ENCODE measurements around the gene CTSD. TPM values are rescaled to one million over a fixed set of nuclear protein-coding genes. Genes with fewer than 3 reads are reported as not detected.

The CTSD gene
- polyA plus RNA-seq, 4 donors = 218 to 295 (median 242) TPM

GRCh38 chr11:1756791-1757771 is 6.6 kb downstream of the CTSD start:
- DNase-seq (ENCODE audit: low read depth in 4 of 4, low spot score in 2 of 4) = no peak

DNA sequence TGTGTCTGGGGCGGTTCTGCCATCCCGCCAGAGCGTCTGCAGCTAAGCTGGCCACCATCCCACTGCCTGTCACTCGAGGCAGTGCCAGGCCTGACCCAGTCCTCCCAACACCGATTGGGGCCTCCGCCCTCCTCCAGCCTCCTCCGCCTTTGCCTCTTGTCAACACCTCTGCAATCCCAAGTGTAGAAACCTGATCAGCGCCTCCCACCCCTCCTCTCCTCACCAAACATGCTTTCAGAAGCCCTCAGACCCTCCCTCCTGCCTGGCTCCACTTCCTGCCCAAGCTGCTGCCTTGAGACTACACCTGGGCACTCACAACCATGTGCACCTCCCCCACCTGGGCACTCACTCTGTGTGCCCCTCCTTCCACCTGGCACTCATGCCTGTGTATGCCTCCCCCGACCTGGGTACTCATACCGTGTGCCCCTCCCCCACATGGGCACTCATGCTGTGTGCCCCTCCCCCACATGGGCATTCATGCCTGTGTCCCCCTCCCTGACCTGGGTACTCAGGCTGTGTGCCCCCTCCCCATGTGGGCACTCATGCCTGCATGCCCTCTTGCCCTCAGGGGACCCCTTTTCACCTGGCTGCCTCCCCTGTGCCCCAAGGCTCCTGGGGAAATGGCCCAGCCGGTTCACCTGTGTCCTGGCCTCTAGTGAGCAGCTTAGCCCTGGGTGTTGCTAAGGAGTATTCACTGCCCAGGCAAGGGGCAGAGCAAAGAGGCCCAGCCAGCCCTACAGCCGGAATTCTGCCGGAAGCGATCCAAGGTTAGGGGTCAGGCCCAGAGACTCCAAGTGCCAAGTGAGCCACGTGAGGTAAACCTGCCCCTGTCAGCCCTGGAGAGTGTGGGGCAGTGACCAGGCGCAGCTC is 7.8 kb downstream of the CTSD start:
- DNase-seq (ENCODE audit: low read depth in 4 of 4, low spot score in 2 of 4) = no peak

- no peak for DNase-seq (ENCODE audit: low read depth in 4 of 4, low spot score in 2 of 4)
These were observed 8.4 kb downstream of the CTSD start for GRCh38 chr11:1755344-1755691.

DNA sequence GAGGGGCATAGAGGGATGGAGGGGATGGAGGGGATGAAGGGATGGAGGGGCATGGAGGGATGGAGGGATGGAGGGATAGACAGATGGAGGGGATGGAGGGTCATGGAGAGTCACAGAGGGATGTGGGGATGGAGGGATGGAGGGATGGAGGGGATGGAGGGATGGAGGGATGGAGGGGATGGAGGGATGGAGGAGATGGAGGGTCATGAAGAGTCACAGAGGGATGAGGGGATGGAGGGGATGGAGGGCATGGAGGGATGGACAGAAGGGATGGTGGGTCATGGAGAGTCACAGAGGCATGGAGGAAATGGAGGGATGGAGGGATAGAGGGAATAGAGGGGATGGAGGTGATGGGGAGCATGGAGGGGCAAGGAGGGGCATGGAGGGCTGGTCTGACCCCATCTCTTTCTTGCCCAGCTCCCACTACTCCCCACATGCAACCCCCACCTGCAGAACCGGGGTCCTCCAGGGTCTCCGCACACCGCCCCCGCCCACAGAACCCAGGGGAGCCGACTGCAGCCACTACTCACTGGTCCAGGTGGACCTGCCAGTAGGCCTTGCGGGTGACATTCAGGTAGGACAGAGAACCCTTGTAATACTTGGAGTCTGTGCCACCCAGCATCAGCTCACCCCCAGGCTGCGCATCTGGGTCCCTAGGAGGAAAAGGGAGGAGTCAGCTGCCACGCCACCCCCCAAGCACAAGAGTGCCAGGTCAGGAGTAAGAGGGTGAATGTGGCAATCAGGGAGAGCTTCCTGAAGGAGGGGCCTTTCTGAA is 9.2 kb downstream of the CTSD start:
- DNase-seq (ENCODE audit: low read depth in 4 of 4, low spot score in 2 of 4) = no peak

DNA sequence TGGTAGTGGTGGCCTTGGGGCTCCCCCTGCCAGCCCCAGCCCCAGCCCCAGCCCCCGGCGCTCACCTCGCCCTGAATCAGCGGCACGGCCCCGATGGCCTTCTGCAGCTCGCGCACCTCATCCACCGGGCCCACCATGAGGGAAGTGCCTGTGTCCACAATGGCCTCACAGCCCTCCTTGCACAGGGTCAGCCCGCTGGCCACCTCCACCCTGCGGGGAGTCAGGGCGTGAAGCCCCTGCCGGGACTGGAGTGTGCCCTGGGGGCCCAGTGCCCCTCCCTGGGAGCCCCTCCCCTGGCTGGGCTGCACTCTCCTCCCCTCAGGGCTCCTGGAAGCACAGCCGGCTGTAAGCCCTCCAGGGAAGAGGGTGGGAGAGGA is 9.8 kb downstream of the CTSD start:
- no peak for DNase-seq (ENCODE audit: low read depth in 4 of 4, low spot score in 2 of 4)

DNA sequence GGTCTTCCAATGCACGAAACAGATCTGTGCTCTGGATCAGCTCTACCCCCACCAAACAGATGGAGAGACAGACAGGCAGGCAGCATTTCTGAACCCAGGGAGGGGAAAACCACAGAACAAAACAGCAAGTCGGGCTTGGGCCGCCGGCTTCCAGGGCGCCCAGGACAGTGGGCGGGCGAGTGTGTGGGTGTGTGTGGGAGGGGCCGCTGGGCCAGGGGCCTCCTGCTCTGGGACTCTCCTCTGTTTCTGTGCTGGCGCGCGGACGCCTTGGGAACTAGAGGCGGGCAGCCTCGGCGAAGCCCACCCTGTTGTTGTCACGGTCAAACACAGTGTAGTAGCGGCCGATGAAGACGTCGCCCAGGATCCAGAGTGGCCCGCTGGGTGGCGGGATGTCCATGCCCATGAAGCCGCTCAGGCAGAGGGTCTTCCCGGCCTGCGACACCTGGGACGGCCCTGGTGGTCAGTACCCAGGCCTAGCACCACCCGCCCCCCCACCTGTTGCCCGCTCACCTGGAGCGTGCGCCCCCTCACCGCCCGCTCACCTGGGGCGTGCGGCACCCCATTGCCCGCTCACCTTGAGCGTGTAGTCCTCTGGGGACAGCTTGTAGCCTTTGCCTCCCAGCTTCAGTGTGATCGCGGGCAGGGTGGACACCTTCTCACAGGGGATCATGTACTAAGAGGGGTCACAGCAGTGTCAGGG is 10.3 kb downstream of the CTSD start:
- no peak for DNase-seq (ENCODE audit: low read depth in 4 of 4, low spot score in 2 of 4)

DNA sequence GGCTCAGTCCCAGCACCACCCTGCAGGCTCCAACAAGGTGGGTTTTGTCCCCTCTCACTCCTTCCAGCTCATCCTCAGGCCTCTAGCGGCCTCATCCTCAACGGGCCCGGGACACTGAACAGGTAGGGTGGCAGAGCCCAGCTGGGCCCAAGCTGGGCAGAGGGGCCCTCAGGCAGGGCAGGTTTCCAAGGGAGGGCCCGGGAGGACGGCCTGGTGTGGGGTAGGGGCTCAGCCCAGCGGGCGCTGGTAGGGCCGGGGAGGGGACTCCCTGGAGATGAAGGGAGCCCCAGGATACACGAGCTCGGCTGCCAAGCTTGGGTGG is 10.9 kb downstream of the CTSD start:
- DNase-seq (ENCODE audit: low read depth in 4 of 4, low spot score in 2 of 4) = no peak

DNA sequence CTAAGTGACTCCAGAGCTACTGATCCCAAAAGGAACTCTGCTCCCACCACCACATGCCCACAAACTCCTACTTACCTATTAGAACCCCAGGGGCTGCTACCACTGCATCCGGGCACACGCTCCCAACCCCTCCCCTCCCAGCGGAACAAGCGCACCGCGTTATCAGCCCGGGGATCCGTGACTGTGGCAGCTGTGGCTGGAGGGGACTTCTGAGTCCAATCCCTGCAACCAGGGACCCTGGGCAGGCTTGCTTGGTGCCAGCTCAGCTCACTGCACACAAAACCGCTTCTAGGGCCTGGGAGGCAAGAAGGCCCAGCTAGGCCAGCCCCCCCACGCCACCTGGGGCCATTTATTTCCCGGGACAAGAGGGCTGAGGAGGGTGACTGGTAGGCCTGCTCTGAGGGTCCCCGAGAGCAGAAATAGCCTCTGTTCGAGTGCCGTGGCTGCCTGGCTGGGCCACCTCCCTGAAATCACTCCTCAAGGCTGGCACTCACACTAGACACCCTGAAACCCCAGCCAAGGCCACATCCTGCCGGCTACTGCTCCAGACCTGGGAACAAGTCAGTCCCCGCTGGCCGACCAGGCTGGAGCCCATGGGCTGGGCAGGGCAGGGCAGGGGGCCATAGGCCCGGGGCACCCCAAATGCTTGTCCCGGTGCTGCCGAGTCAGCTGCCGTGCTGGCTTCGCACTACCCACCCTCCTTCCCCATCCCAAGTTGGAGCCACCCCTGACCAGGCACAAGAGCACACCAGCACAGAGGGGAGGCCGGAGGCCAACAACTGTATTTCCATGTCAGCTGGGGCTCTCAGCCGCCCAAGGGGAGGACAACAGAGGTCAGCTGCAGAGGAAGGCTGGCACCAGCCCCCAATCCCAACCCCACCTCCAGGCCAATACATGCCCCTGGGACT is 11.5 kb downstream of the CTSD start:
- no peak for DNase-seq (ENCODE audit: low read depth in 4 of 4, low spot score in 2 of 4)

DNA sequence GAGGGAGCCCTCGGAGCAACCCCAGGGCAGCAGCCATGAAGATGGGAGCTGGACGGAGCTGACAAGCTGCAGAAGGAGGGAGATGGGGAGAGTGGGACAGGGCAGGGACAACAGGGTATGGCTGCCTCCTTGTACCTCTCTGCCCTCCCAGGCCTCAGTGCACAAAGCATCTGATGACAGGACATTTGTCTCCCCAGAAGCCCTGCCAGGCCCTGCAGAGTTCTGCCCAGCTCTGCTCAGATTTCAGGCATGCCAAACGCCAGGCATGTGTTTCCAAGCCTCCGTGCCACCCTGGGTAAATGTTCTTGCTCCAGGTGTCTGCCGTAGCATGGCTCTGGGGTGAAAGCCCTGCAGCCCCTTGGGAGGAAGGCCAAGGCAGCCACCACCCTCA is 12.2 kb downstream of the CTSD start:
- DNase-seq (ENCODE audit: low read depth in 4 of 4, low spot score in 2 of 4) = no peak

GRCh38 chr11:1750840-1751530 is 12.7 kb downstream of the CTSD start:
- DNase-seq (ENCODE audit: low read depth in 4 of 4, low spot score in 2 of 4) = no peak

DNA sequence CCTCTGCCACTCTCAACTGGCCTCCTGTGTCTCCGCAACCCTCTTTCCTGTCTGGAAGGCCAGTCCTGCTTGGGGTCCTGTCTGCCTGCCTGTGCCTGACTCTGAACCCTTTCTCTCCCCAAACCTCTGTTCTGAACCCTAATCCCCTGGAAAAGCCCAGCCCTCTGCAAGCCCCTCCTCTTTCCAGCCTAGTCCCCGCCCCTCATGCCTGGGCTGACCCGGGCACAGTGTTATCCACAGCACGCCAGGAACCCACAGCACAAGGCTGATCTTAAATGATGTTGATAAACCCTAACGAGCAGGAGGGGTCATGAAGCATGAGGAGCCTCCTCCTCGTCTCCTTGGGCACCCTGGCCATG is 13.3 kb downstream of the CTSD start, which contains the start of gene IFITM10:
TSS of gene IFITM10 (minus strand) at position 115 of the 359 bp plus-strand sequence. CDS start 153 bp downstream, outside the sequence.
- DNase-seq (ENCODE audit: low read depth in 4 of 4, low spot score in 2 of 4) = no peak

- no peak for DNase-seq (ENCODE audit: low read depth in 4 of 4, low spot score in 2 of 4)
These were observed 14.1 kb downstream of the CTSD start for GRCh38 chr11:1749395-1750351.

- DNase-seq (ENCODE audit: low read depth in 4 of 4, low spot score in 2 of 4) = no peak
These were observed 14.9 kb downstream of the CTSD start for GRCh38 chr11:1748636-1749394.

DNA sequence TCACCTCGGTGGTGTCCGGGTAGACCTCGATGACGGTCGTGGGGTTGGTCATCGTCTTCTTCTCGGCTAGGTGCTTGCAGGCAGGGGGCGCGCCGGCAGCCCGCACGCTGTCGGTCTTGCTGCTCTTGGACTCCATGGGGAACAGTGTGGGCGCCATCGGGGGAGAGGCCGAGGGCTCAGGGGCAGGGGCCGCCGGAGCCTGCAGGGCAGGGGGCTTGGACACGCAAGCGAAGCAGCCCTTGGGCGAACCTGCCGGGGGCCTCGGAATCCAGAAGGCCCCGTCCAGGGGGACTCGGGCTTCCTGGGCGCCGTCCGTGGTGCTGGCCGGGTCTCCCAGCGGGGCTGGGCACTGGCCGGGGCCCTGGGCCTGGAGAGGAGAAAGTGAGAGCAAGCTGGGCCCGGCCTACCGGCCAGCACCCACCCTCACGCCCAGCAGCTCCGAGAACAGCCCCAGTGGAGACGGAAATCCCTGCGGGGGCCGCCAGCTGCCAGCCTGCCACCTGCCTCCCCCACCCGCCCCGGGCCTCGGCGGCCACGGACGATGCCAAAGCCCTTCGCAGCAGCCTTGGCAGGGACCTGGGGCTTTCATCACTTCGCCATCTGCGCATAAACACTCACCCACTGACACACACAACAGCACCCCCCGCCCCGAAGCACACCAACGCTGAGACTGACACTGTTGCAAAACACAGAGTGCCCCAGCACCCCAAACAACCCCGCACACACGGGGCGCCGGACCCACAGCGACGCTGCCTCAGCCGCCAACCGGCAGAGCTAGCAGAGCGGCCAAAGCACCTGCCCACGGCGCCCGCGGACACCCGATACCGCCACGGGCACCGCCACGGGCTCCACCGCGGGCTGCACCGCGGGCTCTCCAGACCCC is 15.7 kb downstream of the CTSD start:
- DNase-seq (ENCODE audit: low read depth in 4 of 4, low spot score in 2 of 4) = no peak

- DNase-seq (ENCODE audit: low read depth in 4 of 4, low spot score in 2 of 4) = no peak
These were observed 16.6 kb downstream of the CTSD start for GRCh38 chr11:1746956-1747752.

Measured in left renal cortex interstitium (tissue), 4 donors.